CD8-positive, alpha-beta memory T cell (primary cell): ENCODE measurements around the gene DGKB. TPM values are rescaled to one million over a fixed set of nuclear protein-coding genes. Genes with fewer than 3 reads are reported as not detected.

Source experiments
- CTCF ChIA-PET: fragments of 350-600 bp; sonication (Branson Sonifier 250); formaldehyde crosslinking; loops from one replicate; lab custom pipeline; 2021; ENCODE audit warnings: antibody characterized with exemption; lab: Charles Lee
- POLR2A ChIA-PET: fragments of 350-600 bp; sonication (Branson Sonifier 250); formaldehyde crosslinking; loops from one replicate; lab custom pipeline; 2021; ENCODE audit warnings: antibody characterized with exemption; lab: Charles Lee
- DNase-seq, 5 donors: peaks; one replicate each; pipeline versions ENCODE4 v3.0.0 to v3.0.0-alpha.2; 2020 to 2022; ENCODE audit warnings: mixed read lengths in 1 of 5
- H3K27ac ChIP-seq: one replicate; pipeline ENCODE4 v1.7.0; 2013; ENCODE audit warnings: low read depth, mild to moderate bottlenecking, low read length, moderate library complexity
- H3K27me3 ChIP-seq: 2 replicates; pipeline ENCODE4 v1.7.0; 2013; ENCODE audit warnings: low read length, mild to moderate bottlenecking; ENCODE audit not compliant: insufficient read depth, poor library complexity, severe bottlenecking
- H3K36me3 ChIP-seq: 2 replicates; pipeline ENCODE4 v1.7.0; 2013; ENCODE audit warnings: mild to moderate bottlenecking, low read length, moderate library complexity; ENCODE audit not compliant: insufficient read depth
- H3K4me1 ChIP-seq: 2 replicates; pipeline ENCODE4 v1.7.0; 2013; ENCODE audit warnings: mild to moderate bottlenecking, low read length, moderate library complexity; ENCODE audit not compliant: insufficient read depth
- H3K4me3 ChIP-seq: 2 replicates; pipeline ENCODE4 v1.7.0; 2013; ENCODE audit warnings: mild to moderate bottlenecking, low read length
- H3K9me3 ChIP-seq: 2 replicates; pipeline ENCODE4 v1.7.0; 2013; ENCODE audit warnings: mild to moderate bottlenecking, low read length
- H3K27ac Mint-ChIP-seq, 8 donors: one replicate each; pipeline ENCODE4 v1.8.0; 2020 to 2021; ENCODE audit warnings: mixed read lengths in 8 of 8, mild to moderate bottlenecking in 6 of 8, inconsistent platforms in 3 of 8, moderate library complexity in 3 of 8
- H3K27me3 Mint-ChIP-seq, 2 donors: one replicate each; pipeline ENCODE4 v1.8.0; 2020 to 2021; ENCODE audit warnings: mixed read lengths in 2 of 2, mild to moderate bottlenecking in 1 of 2, moderate library complexity in 1 of 2
- H3K36me3 Mint-ChIP-seq, 3 donors: one replicate each; pipeline ENCODE4 v1.8.0; 2020 to 2021; ENCODE audit warnings: mixed read lengths in 3 of 3, inconsistent platforms in 1 of 3, mild to moderate bottlenecking in 1 of 3
- H3K4me1 Mint-ChIP-seq, 3 donors: one replicate each; pipeline ENCODE4 v1.8.0; 2020 to 2021; ENCODE audit warnings: mixed read lengths in 3 of 3, inconsistent platforms in 1 of 3, mild to moderate bottlenecking in 1 of 3
- H3K4me3 Mint-ChIP-seq, 7 donors: one replicate each; pipeline ENCODE4 v1.8.0; 2020 to 2021; ENCODE audit warnings: mixed read lengths in 7 of 7, mild to moderate bottlenecking in 6 of 7, moderate library complexity in 4 of 7, inconsistent platforms in 2 of 7
- H3K9me3 Mint-ChIP-seq, 5 donors: one replicate each; pipeline ENCODE4 v1.8.0; 2020 to 2022; ENCODE audit warnings: mixed read lengths in 5 of 5, mild to moderate bottlenecking in 3 of 5, moderate library complexity in 2 of 5, inconsistent platforms in 1 of 5
- polyA plus RNA-seq: library from polyadenylated mRNA; unstranded; fragments of 300-500 nt; fragmentation: Illumina TruSeq; gene quantifications from one replicate; pipeline ENCODE4 v1.2.3, GENCODE V29; 2021
- total RNA-seq, 2 experiments: library from RNA; stranded (reverse); gene quantifications; one replicate each; pipeline ENCODE4 v1.2.3, GENCODE V29; 2021

The DGKB gene
- total and polyA plus RNA-seq, 3 experiments from 2014 or later, result not detected

GRCh38 chr7:14911077-14911476, 8.5 kb upstream of the DGKB start:
- Mint-ChIP-seq H3K27ac (no peak overlapping the region), H3K9me3 (peaks cover 2 to 30% (median 4%) of the 10 kb centered on the region in 5 donors), H3K27me3 (no peaks in the 10 kb centered on the region), H3K4me3 (no peak overlapping the region), H3K4me1 (no peaks in the 10 kb centered on the region), H3K36me3 (no peaks in the 10 kb centered on the region)
- ChIA-PET CTCF (no interaction called here), POLR2A (no interaction called here)
- Histone ChIP-seq H3K9me3 (no peaks in the 10 kb centered on the region), H3K27ac (no peak overlapping the region), H3K27me3 (no peaks in the 10 kb centered on the region), H3K36me3 (no peaks in the 10 kb centered on the region), H3K4me1 (no peaks in the 10 kb centered on the region), H3K4me3 (no peak overlapping the region)
- DNase-seq, result no peak

- Histone ChIP-seq H3K27me3 (no peaks in the 10 kb centered on the region), H3K9me3 (no peaks in the 10 kb centered on the region), H3K27ac (no peak overlapping the region), H3K36me3 (no peaks in the 10 kb centered on the region), H3K4me3 (no peak overlapping the region), H3K4me1 (no peaks in the 10 kb centered on the region)
- peaks cover 2 to 28% (median 4%) of the 10 kb centered on the region in 5 donors for H3K9me3 Mint-ChIP-seq
- no peak overlapping the region for H3K27ac Mint-ChIP-seq
- H3K4me1 Mint-ChIP-seq, result no peaks in the 10 kb centered on the region
- H3K4me3 Mint-ChIP-seq, result no peak overlapping the region
- H3K36me3 Mint-ChIP-seq, result no peaks in the 10 kb centered on the region
- H3K27me3 Mint-ChIP-seq, result no peaks in the 10 kb centered on the region
- ChIA-PET POLR2A (no interaction called here), CTCF (no interaction called here)
- DNase-seq, result no peak
These were observed 6.1 kb upstream of the DGKB start for GRCh38 chr7:14908697-14909096.

- Histone ChIP-seq H3K27ac (no peak overlapping the region), H3K4me3 (no peak overlapping the region), H3K36me3 (no peaks in the 10 kb centered on the region), H3K9me3 (no peaks in the 10 kb centered on the region), H3K4me1 (no peaks in the 10 kb centered on the region), H3K27me3 (no peaks in the 10 kb centered on the region)
- Mint-ChIP-seq H3K27me3 (no peaks in the 10 kb centered on the region), H3K4me3 (no peak overlapping the region), H3K4me1 (no peaks in the 10 kb centered on the region), H3K36me3 (no peaks in the 10 kb centered on the region), H3K27ac (no peak overlapping the region), H3K9me3 (peaks cover 0 to 15% (median 2%) of the 10 kb centered on the region in 5 donors)
- CTCF ChIA-PET, result no interaction called here
- no peak for DNase-seq
- POLR2A ChIA-PET, result no interaction called here
These were observed 3.2 kb upstream of the DGKB start for GRCh38 chr7:14905764-14906163.

GRCh38 chr7:14900051-14900450, 2.5 kb downstream of the DGKB start:
- Mint-ChIP-seq H3K27ac (no peak overlapping the region), H3K9me3 (peaks cover 0 to 3% (median 0%) of the 10 kb centered on the region in 5 donors), H3K4me1 (no peaks in the 10 kb centered on the region), H3K27me3 (no peaks in the 10 kb centered on the region), H3K36me3 (no peaks in the 10 kb centered on the region), H3K4me3 (no peak overlapping the region)
- POLR2A ChIA-PET, result no interaction called here
- no peaks in the 10 kb centered on the region for H3K36me3 ChIP-seq
- CTCF ChIA-PET, result no interaction called here
- no peaks in the 10 kb centered on the region for H3K9me3 ChIP-seq
- H3K27ac ChIP-seq, result no peak overlapping the region
- no peaks in the 10 kb centered on the region for H3K27me3 ChIP-seq
- no peaks in the 10 kb centered on the region for H3K4me1 ChIP-seq
- DNase-seq, result no peak
- no peak overlapping the region for H3K4me3 ChIP-seq

- no peaks in the 10 kb centered on the region for H3K4me1 ChIP-seq
- no peaks in the 10 kb centered on the region for H3K36me3 Mint-ChIP-seq
- DNase-seq, result no peak
- H3K9me3 ChIP-seq, result no peaks in the 10 kb centered on the region
- H3K36me3 ChIP-seq, result no peaks in the 10 kb centered on the region
- ChIA-PET CTCF (no interaction called here), POLR2A (no interaction called here)
- no peaks in the 10 kb centered on the region for H3K27me3 Mint-ChIP-seq
- H3K27ac Mint-ChIP-seq, result no peak overlapping the region
- no peaks in the 10 kb centered on the region for H3K4me1 Mint-ChIP-seq
- H3K4me3 ChIP-seq, result no peak overlapping the region
- H3K9me3 Mint-ChIP-seq, result peaks cover 0 to 2% (median 0%) of the 10 kb centered on the region in 5 donors
- no peaks in the 10 kb centered on the region for H3K27me3 ChIP-seq
- H3K27ac ChIP-seq, result no peak overlapping the region
- H3K4me3 Mint-ChIP-seq, result no peak overlapping the region
These were observed 3.5 kb downstream of the DGKB start for GRCh38 chr7:14899030-14899429.

GRCh38 chr7:14896461-14896860, 6.1 kb downstream of the DGKB start:
- Histone ChIP-seq H3K36me3 (no peaks in the 10 kb centered on the region), H3K27ac (no peak overlapping the region), H3K27me3 (no peaks in the 10 kb centered on the region), H3K4me1 (no peaks in the 10 kb centered on the region), H3K4me3 (no peak overlapping the region), H3K9me3 (no peaks in the 10 kb centered on the region)
- ChIA-PET POLR2A (no interaction called here), CTCF (no interaction called here)
- H3K36me3 Mint-ChIP-seq, result no peaks in the 10 kb centered on the region
- DNase-seq, result no peak
- no peak overlapping the region for H3K4me3 Mint-ChIP-seq
- H3K27ac Mint-ChIP-seq, result no peak overlapping the region
- H3K27me3 Mint-ChIP-seq, result no peaks in the 10 kb centered on the region
- H3K4me1 Mint-ChIP-seq, result no peaks in the 10 kb centered on the region
- H3K9me3 Mint-ChIP-seq, result peaks cover 0 to 2% (median 0%) of the 10 kb centered on the region in 5 donors

GRCh38 chr7:14894826-14895225, 7.7 kb downstream of the DGKB start:
- no peaks in the 10 kb centered on the region for H3K27me3 Mint-ChIP-seq
- H3K36me3 Mint-ChIP-seq, result no peaks in the 10 kb centered on the region
- H3K9me3 Mint-ChIP-seq, result peaks cover 0 to 6% (median 0%) of the 10 kb centered on the region in 5 donors
- H3K27ac ChIP-seq, result no peak overlapping the region
- no peaks in the 10 kb centered on the region for H3K4me1 ChIP-seq
- no peak for DNase-seq
- H3K27ac Mint-ChIP-seq, result no peak overlapping the region
- H3K4me1 Mint-ChIP-seq, result no peaks in the 10 kb centered on the region
- H3K9me3 ChIP-seq, result no peaks in the 10 kb centered on the region
- H3K36me3 ChIP-seq, result no peaks in the 10 kb centered on the region
- CTCF ChIA-PET, result no interaction called here
- no peak overlapping the region for H3K4me3 ChIP-seq
- H3K4me3 Mint-ChIP-seq, result no peak overlapping the region
- H3K27me3 ChIP-seq, result no peaks in the 10 kb centered on the region
- POLR2A ChIA-PET, result no interaction called here

GRCh38 chr7:14892961-14893360, 9.6 kb downstream of the DGKB start:
- Histone ChIP-seq H3K9me3 (no peaks in the 10 kb centered on the region), H3K4me3 (no peak overlapping the region), H3K27ac (no peak overlapping the region), H3K4me1 (no peaks in the 10 kb centered on the region), H3K36me3 (no peaks in the 10 kb centered on the region), H3K27me3 (no peaks in the 10 kb centered on the region)
- no peak for DNase-seq
- Mint-ChIP-seq H3K27me3 (no peaks in the 10 kb centered on the region), H3K4me1 (no peaks in the 10 kb centered on the region), H3K4me3 (no peak overlapping the region), H3K9me3 (peaks cover 0 to 6% (median 0%) of the 10 kb centered on the region in 5 donors), H3K36me3 (no peaks in the 10 kb centered on the region), H3K27ac (no peak overlapping the region)
- ChIA-PET CTCF (no interaction called here), POLR2A (no interaction called here)

GRCh38 chr7:14891289-14891688, 11.3 kb downstream of the DGKB start:
- Histone ChIP-seq H3K4me1 (no peaks in the 10 kb centered on the region), H3K27me3 (no peaks in the 10 kb centered on the region), H3K4me3 (no peak overlapping the region), H3K27ac (no peak overlapping the region), H3K36me3 (no peaks in the 10 kb centered on the region), H3K9me3 (no peaks in the 10 kb centered on the region)
- no peaks in the 10 kb centered on the region for H3K27me3 Mint-ChIP-seq
- no peak overlapping the region for H3K4me3 Mint-ChIP-seq
- ChIA-PET POLR2A (no interaction called here), CTCF (no interaction called here)
- H3K9me3 Mint-ChIP-seq, result peaks cover 0 to 6% (median 0%) of the 10 kb centered on the region in 5 donors
- no peak for DNase-seq
- H3K4me1 Mint-ChIP-seq, result no peaks in the 10 kb centered on the region
- no peaks in the 10 kb centered on the region for H3K36me3 Mint-ChIP-seq
- no peak overlapping the region for H3K27ac Mint-ChIP-seq
